ENCODE data around the gene ZNF511. TPM values are rescaled to one million over a fixed set of nuclear protein-coding genes. Genes with fewer than 3 reads are reported as not detected.
A peak's percentile ranks its signal among the peaks of the same experiment; 100 is the strongest.

ZNF511 gene
- total and polyA plus RNA-seq, 2 experiments from 2014 or later: 53.7 to 150 TPM

DNA sequence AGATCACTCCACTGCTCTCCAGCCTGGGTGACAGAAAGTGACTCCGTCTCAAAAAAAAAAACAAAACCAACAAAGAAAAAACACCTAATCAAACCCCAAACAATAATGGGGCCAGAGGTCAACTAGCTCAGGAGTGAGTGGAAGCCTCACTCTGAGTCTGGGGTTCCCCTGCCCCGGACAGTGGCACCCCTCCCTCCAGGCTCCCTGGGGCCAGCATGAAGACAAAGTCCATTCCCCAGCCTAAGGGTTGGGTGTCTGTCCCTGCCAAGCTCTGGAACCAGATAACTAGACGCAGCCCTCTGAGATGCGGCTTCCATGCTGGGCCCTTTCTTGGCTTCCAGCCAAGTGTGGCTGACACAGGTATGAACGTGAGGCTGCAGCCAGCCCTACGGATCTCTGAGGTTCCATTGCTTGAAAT, 50.8 kb downstream of the ZNF511 start:
- H3K9me3 ChIP-seq (ENCODE audit: low read depth): no peaks in the 10 kb centered on the region
- peak in 1 of 2 donors; percentile 68 for DNase-seq (ENCODE audit: low read depth in 1 of 2, low spot score in 1 of 2)
- H3K27me3 ChIP-seq: no peaks in the 10 kb centered on the region
- H3K4me1 ChIP-seq (ENCODE audit: low read depth): peaks cover 5% of the 10 kb centered on the region
- peaks cover 10% of the 10 kb centered on the region for H3K36me3 ChIP-seq
- H3K4me3 ChIP-seq: no peak overlapping the region
- no peak overlapping the region for H3K27ac ChIP-seq
- no peak for TF ChIP-seq CTCF (IDR thresholded peaks at IDR 0.05; ENCODE audit: low read depth, low read length)

DNA sequence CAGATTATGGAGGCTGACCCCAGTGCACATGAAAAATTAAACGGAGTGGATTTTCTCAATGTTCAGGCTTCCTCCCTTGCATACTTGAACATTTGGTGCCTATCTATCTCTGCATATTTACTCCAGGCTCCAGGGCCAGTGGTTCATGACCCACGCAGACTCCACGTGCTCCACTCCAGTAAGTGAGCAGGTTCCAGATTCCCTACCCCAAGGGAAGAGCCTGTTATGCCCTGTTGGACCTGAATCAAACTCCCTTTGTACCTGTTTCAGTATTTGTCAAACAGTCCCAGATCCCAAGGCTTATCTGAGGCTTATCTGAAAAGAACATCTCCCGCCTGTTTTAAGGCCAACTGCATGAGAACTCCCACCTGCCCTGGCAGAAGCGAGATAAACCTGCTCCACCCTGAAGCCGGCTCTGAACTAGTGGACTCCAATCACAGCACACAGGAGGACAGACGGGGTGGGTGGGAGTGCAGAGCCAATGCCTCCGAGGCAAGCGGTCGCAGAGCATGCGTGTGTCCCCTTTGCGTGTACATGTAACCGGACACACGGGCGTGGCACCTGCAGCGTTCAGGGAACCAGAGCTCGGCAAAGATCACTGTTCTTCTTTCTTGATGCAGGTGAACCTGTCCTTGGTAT, 51.4 kb downstream of the ZNF511 start:
- H3K9me3 ChIP-seq (ENCODE audit: low read depth): no peaks in the 10 kb centered on the region
- H3K4me3 ChIP-seq: no peak overlapping the region

DNA sequence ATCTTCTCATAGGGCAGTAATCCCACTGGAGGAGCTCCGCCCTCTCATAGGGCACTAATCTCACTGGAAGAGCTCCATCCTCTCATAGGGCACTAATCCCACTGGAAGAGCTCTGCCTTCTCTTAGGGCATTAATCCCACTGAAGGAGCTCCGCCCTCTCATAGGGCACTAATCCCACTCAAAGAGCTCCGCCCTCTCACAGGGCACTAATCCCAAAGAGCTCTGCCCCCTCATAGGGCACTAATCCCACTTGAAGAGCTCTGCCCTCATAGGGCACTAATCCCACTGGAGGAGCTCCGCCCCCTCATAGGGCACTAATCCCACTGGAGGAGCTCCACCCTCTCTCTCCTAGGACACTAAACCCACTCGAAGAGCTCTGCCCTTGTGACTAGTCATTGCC, 52.5 kb downstream of the ZNF511 start:
- peaks cover 5% of the 10 kb centered on the region for H3K4me1 ChIP-seq (ENCODE audit: low read depth)
- TF ChIP-seq CTCF (IDR thresholded peaks at IDR 0.05; ENCODE audit: low read depth, low read length): no peak
- H3K4me3 ChIP-seq: no peak overlapping the region
- H3K27me3 ChIP-seq: no peaks in the 10 kb centered on the region
- peaks cover 27% of the 10 kb centered on the region for H3K36me3 ChIP-seq
- no peak for DNase-seq (ENCODE audit: low read depth in 1 of 2, low spot score in 1 of 2)
- peak overlapping the region; percentile 34 for H3K27ac ChIP-seq
- H3K9me3 ChIP-seq (ENCODE audit: low read depth): no peaks in the 10 kb centered on the region

More for the DNA sequence above, 51.4 kb downstream of the ZNF511 start:
- TF ChIP-seq CTCF (IDR thresholded peaks at IDR 0.05; ENCODE audit: low read depth, low read length): no peak
- Histone ChIP-seq H3K27ac (no peak overlapping the region), H3K4me1 (ENCODE audit: low read depth) (peaks cover 5% of the 10 kb centered on the region), H3K36me3 (peaks cover 16% of the 10 kb centered on the region), H3K27me3 (no peaks in the 10 kb centered on the region)
- DNase-seq (ENCODE audit: low read depth in 1 of 2, low spot score in 1 of 2): no peak

DNA sequence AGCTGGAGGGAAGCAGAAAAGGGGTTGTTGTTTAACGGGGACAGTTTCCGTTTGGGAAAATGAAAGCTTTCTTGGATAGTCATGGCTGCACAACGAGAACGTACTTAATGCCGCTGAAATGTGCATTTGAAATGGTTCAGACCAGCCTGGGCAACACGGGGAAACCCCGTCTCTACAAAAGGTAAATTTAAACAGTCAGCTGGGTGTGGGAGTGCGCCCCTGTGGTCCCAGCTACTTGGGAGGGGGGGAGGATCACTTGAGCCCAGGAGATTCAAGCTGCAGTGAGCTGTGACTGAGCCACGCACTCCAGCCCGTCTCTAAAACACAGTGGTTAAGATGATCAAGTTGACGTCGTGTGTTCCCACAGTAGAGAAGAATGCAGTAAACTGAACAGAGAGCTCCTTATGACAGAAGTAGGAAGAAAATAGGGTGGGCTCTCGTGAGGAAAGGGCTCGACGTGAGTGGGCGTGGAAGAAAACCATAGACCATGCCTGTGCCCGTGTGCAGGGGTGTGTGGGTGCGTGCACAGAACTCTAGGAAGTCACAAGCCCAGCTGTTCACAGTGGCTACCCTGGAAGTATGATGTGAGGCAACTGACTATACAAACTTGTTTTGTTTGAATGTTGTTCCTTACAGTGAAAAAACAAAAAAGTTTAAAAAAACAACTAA, 53.2 kb downstream of the ZNF511 start:
- peaks cover 5% of the 10 kb centered on the region for H3K4me1 ChIP-seq (ENCODE audit: low read depth)
- no peak for TF ChIP-seq CTCF (IDR thresholded peaks at IDR 0.05; ENCODE audit: low read depth, low read length)
- peaks cover 33% of the 10 kb centered on the region for H3K36me3 ChIP-seq
- H3K9me3 ChIP-seq (ENCODE audit: low read depth): no peaks in the 10 kb centered on the region
- H3K4me3 ChIP-seq: no peak overlapping the region
- H3K27me3 ChIP-seq: no peaks in the 10 kb centered on the region
- peak overlapping the region; percentile 34 for H3K27ac ChIP-seq
- DNase-seq (ENCODE audit: low read depth in 1 of 2, low spot score in 1 of 2): no peak

Other genes starting within 250 kb of the ZNF511 start
- 0.24 and 0.28 TPM in 2 replicates for gene ADGRA1, start 221.0 kb upstream of the ZNF511 start, total RNA-seq
- gene ADGRA1, start 221.0 kb upstream of the ZNF511 start, polyA plus RNA-seq: 0.67 TPM in 1 of 2 replicates, not detected in the other
- 14.4 and 33.9 TPM in 2 replicates for gene KNDC1, start 148.7 kb upstream of the ZNF511 start, total RNA-seq
- gene KNDC1, start 148.7 kb upstream of the ZNF511 start, polyA plus RNA-seq: 10.8 and 12.4 TPM in 2 replicates
- gene UTF1, start 78.7 kb upstream of the ZNF511 start, total RNA-seq: not detected in 2 replicates
- not detected in 2 replicates for gene UTF1, start 78.7 kb upstream of the ZNF511 start, polyA plus RNA-seq
- gene VENTX, start 71.1 kb upstream of the ZNF511 start, total RNA-seq: not detected in 2 replicates
- not detected in 2 replicates for gene VENTX, start 71.1 kb upstream of the ZNF511 start, polyA plus RNA-seq
- gene ADAM8, start 32.0 kb upstream of the ZNF511 start, total RNA-seq: 2.8 and 6.9 TPM in 2 replicates
- 2.3 and 3.7 TPM in 2 replicates for gene ADAM8, start 32.0 kb upstream of the ZNF511 start, polyA plus RNA-seq
- 70.2 and 70.8 TPM in 2 replicates for gene TUBGCP2, start within 50 bp of the ZNF511 start, total RNA-seq
- 52.3 and 62.4 TPM in 2 replicates for gene TUBGCP2, start within 50 bp of the ZNF511 start, polyA plus RNA-seq
- 9.8 and 16.3 TPM in 2 replicates for gene CALY, start 28.0 kb downstream of the ZNF511 start, total RNA-seq
- gene CALY, start 28.0 kb downstream of the ZNF511 start, polyA plus RNA-seq: 12.3 and 14.8 TPM in 2 replicates
- gene PRAP1, start 38.5 kb downstream of the ZNF511 start, total RNA-seq: 0.35 and 2.3 TPM in 2 replicates
- 1.6 and 3.5 TPM in 2 replicates for gene PRAP1, start 38.5 kb downstream of the ZNF511 start, polyA plus RNA-seq
- 20.0 and 58.1 TPM in 2 replicates for gene FUOM, start 49.1 kb downstream of the ZNF511 start, total RNA-seq
- 22.1 and 68.5 TPM in 2 replicates for gene FUOM, start 49.1 kb downstream of the ZNF511 start, polyA plus RNA-seq
- 111 and 159 TPM in 2 replicates for gene ECHS1, start 64.4 kb downstream of the ZNF511 start, total RNA-seq
- 184 and 243 TPM in 2 replicates for gene ECHS1, start 64.4 kb downstream of the ZNF511 start, polyA plus RNA-seq
- gene PAOX, start 70.3 kb downstream of the ZNF511 start, total RNA-seq: 14.8 and 15.8 TPM in 2 replicates
- gene PAOX, start 70.3 kb downstream of the ZNF511 start, polyA plus RNA-seq: 18.2 and 20.1 TPM in 2 replicates
- gene MTG1, start 85.2 kb downstream of the ZNF511 start, total RNA-seq: 35.3 and 65.1 TPM in 2 replicates
- 83.1 and 123 TPM in 2 replicates for gene MTG1, start 85.2 kb downstream of the ZNF511 start, polyA plus RNA-seq
- 0.33 and 0.63 TPM in 2 replicates for gene SPRN, start 115.7 kb downstream of the ZNF511 start, total RNA-seq
- 1.8 and 2.3 TPM in 2 replicates for gene SPRN, start 115.7 kb downstream of the ZNF511 start, polyA plus RNA-seq
- 0.74 and 5.6 TPM in 2 replicates for gene SCART1, start 145.0 kb downstream of the ZNF511 start, total RNA-seq
- 0.89 and 1.8 TPM in 2 replicates for gene SCART1, start 145.0 kb downstream of the ZNF511 start, polyA plus RNA-seq
- gene CYP2E1, start 218.4 kb downstream of the ZNF511 start, total RNA-seq: 1.1 and 4.1 TPM in 2 replicates
- 1.1 and 2.0 TPM in 2 replicates for gene CYP2E1, start 218.4 kb downstream of the ZNF511 start, polyA plus RNA-seq

Data from cardiac muscle cell (in vitro differentiated cells and primary cell).